ENCODE data around the gene TMEM235.
"Not testable (repeated sequence)": the region's sequence is repeated elsewhere in the genome, so short reads cannot be mapped to it uniquely, and the experiment has no call there.

The TMEM235 gene

DNA sequence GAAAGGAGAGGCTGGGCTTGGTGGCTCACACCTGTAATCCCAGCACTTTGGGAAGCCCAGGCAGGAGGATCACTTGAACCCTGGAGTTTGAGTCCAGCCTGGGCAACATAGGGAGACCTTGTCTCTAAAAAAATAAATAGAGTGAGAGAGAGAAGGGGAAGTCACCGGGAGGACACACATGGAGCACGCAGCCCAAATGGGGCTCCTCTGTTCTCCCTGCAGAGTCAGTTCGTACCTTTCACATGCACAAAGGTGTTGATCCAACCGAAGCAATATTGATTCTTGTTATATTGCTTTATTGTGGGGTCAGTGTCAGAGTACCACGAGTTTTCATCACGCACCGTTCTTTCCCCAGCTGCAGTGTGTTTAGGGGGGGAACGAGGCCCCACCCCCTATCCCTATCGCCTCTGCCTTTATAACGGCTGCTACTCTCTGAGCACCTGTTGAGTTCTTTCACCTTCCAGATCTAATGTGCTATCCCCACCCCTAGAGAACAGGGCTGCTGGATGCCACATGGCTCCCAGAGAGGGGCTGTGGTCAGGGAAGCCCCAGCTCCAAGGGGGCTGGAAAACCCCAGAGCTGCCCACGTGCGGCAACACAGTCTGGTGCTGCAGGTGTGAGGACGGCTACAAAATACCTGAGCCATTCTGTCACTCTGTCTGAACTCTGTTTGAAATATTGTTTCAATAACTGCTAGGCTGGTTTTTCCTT lies 1.0 kb upstream of the TMEM235 start:
- no peak overlapping the region for H3K9ac ChIP-seq (ENCODE audit: low read depth in 1 of 2, low read length in 2 of 2)

DNA sequence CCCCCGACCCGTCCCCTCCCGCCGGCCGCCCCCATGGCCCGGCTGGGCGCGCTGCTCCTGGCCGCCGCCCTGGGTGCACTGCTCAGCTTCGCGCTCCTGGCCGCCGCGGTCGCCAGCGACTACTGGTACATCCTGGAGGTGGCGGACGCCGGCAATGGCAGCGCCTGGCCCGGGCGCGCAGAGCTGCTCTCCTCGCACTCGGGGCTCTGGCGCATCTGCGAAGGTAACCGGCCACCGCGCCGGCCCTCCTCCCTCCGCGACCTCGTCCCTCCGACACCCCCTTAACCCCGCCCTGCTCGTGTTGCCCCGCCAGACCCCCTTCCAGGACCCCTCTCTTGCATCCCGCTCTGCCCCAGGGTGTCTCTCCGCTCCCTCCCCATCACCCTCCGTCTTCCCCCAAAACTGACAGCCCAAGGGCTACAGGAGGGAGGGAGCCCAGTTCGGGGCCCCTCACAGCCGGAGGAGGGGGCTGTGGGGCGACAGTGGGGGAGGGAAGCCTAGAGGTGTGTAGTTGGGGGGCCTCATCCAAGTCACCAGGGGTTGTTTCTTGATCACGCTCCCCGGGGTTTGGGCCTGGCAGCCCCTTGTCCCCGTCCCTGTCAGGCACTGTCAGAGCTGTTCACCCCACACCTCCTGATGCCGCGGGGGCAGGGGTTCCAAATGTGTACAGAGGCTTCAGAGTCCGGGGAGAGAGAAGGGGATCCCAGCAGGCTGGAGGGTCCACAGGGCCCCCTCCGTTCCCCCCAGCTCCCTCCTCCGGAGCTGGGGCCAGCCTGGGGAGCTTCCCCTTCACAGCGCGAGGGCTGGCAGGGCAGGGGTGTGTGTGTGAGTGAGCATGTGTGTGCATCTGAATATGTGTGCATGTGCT lies 794 bp downstream of the TMEM235 start:
- no peaks in the 10 kb centered on the region for H3K9me3 ChIP-seq (ENCODE audit: control insufficient read depth in 2 of 2, low read length in 2 of 2)
- no peaks in the 10 kb centered on the region for H3K36me3 ChIP-seq (ENCODE audit: control insufficient read depth in 2 of 2, insufficient read depth in 2 of 2, low read length in 2 of 2)
- H3K9ac ChIP-seq (ENCODE audit: low read depth in 1 of 2, low read length in 2 of 2): no peak overlapping the region
- no peak overlapping the region for H3K27ac ChIP-seq (ENCODE audit: low read depth in 2 of 2, low read length in 2 of 2)
- peaks cover 23 to 27% of the 10 kb centered on the region in 2 donors for H3K27me3 ChIP-seq (ENCODE audit: control insufficient read depth in 2 of 2, insufficient read depth in 2 of 2, low read length in 2 of 2)
- H3K4me1 ChIP-seq (ENCODE audit: control insufficient read depth in 2 of 2, insufficient read depth in 2 of 2, low read length in 2 of 2): no peaks in the 10 kb centered on the region
- H3K4me3 ChIP-seq (ENCODE audit: low read length in 2 of 2): no peak overlapping the region

More for the DNA sequence above, 1.0 kb upstream of the TMEM235 start:
- no peak overlapping the region for H3K27ac ChIP-seq (ENCODE audit: low read depth in 2 of 2, low read length in 2 of 2)
- no peaks in the 10 kb centered on the region for H3K9me3 ChIP-seq (ENCODE audit: control insufficient read depth in 2 of 2, low read length in 2 of 2)
- no peaks in the 10 kb centered on the region for H3K4me1 ChIP-seq (ENCODE audit: control insufficient read depth in 2 of 2, insufficient read depth in 2 of 2, low read length in 2 of 2)
- H3K4me3 ChIP-seq (ENCODE audit: low read length in 2 of 2): no peak overlapping the region
- no peaks in the 10 kb centered on the region for H3K36me3 ChIP-seq (ENCODE audit: control insufficient read depth in 2 of 2, insufficient read depth in 2 of 2, low read length in 2 of 2)
- H3K27me3 ChIP-seq (ENCODE audit: control insufficient read depth in 2 of 2, insufficient read depth in 2 of 2, low read length in 2 of 2): peaks cover 24 to 27% of the 10 kb centered on the region in 2 donors

DNA sequence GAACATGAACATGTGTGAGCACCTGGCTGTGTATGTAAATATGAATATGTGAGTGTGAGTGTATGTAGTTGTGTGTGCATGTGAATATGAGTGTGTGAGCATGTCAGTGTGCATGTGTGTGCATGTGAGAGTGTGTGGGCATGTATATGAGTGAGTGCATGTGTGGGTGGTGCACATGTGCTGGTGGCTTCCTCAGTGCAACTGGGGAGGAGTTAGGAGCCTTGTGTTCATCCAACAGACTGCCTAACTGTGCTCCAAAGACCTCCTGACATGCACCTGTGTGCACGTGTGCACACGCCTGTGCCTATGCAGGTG lies 1.4 kb downstream of the TMEM235 start:
- H3K9ac ChIP-seq (ENCODE audit: low read depth in 1 of 2, low read length in 2 of 2): no peak overlapping the region
- no peak overlapping the region for H3K27ac ChIP-seq (ENCODE audit: low read depth in 2 of 2, low read length in 2 of 2)
- H3K27me3 ChIP-seq (ENCODE audit: control insufficient read depth in 2 of 2, insufficient read depth in 2 of 2, low read length in 2 of 2): peaks cover 21 to 27% of the 10 kb centered on the region in 2 donors
- H3K4me3 ChIP-seq (ENCODE audit: low read length in 2 of 2): no peak overlapping the region
- H3K9me3 ChIP-seq (ENCODE audit: control insufficient read depth in 2 of 2, low read length in 2 of 2): no peaks in the 10 kb centered on the region
- no peaks in the 10 kb centered on the region for H3K4me1 ChIP-seq (ENCODE audit: control insufficient read depth in 2 of 2, insufficient read depth in 2 of 2, low read length in 2 of 2)
- no peaks in the 10 kb centered on the region for H3K36me3 ChIP-seq (ENCODE audit: control insufficient read depth in 2 of 2, insufficient read depth in 2 of 2, low read length in 2 of 2)

DNA sequence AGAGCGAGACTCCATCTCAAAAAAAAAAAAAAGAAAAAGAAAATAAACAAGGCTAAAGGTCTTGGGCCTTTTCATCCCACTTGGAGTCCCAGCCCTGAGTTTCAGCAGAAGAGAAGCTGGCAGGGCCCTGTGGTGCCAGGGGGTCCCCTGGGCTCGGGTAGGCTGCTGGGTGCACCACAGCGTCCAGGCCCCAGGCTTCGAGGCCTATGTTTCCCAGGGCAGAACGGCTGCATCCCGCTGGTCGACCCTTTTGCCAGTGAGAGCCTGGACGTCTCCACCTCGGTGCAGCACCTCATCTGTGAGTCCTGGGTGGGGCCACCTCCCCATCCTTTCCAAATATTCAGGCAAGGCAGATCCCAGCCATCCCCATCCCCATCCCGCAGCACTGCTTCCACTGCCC lies 2.2 kb downstream of the TMEM235 start:
- H3K4me3 ChIP-seq (ENCODE audit: low read length in 2 of 2): no peak overlapping the region
- no peaks in the 10 kb centered on the region for H3K36me3 ChIP-seq (ENCODE audit: control insufficient read depth in 2 of 2, insufficient read depth in 2 of 2, low read length in 2 of 2)
- no peak overlapping the region for H3K9ac ChIP-seq (ENCODE audit: low read depth in 1 of 2, low read length in 2 of 2)
- H3K27ac ChIP-seq (ENCODE audit: low read depth in 2 of 2, low read length in 2 of 2): no peak overlapping the region
- H3K9me3 ChIP-seq (ENCODE audit: control insufficient read depth in 2 of 2, low read length in 2 of 2): no peaks in the 10 kb centered on the region
- no peaks in the 10 kb centered on the region for H3K4me1 ChIP-seq (ENCODE audit: control insufficient read depth in 2 of 2, insufficient read depth in 2 of 2, low read length in 2 of 2)
- H3K27me3 ChIP-seq (ENCODE audit: control insufficient read depth in 2 of 2, insufficient read depth in 2 of 2, low read length in 2 of 2): peaks cover 21 to 23% of the 10 kb centered on the region in 2 donors

DNA sequence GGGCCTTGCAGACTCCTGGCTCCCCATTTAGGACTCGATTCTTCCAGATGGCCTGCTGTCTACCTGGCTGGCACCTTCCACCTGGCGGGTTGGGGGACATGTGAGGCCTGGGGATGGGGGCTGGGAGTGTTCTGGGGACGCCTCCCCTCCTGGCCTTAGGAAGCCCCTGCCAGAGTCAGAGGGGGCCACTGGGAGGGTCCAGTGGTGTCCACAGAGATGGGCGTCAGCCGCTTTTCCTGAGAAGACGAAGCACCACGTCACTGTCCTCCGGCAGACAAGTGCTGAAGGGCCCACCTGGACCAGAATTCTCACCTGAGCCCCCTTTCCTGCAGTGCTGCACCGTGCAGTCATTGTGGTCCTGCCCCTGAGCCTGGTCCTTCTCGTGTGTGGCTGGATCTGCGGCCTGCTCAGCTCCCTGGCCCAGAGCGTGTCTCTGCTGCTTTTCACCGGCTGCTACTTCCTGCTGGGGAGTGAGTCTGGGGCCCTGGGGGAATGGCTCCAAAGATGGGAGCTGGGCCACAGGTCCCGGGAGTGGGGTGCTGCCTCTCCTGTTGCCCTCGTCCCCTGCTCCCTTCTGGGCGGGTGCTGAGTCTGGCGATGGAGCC lies 2.9 kb downstream of the TMEM235 start:
- H3K27ac ChIP-seq (ENCODE audit: low read depth in 2 of 2, low read length in 2 of 2): no peak overlapping the region
- no peak overlapping the region for H3K9ac ChIP-seq (ENCODE audit: low read depth in 1 of 2, low read length in 2 of 2)
- H3K36me3 ChIP-seq (ENCODE audit: control insufficient read depth in 2 of 2, insufficient read depth in 2 of 2, low read length in 2 of 2): no peaks in the 10 kb centered on the region
- no peaks in the 10 kb centered on the region for H3K9me3 ChIP-seq (ENCODE audit: control insufficient read depth in 2 of 2, low read length in 2 of 2)
- no peak overlapping the region for H3K4me3 ChIP-seq (ENCODE audit: low read length in 2 of 2)
- no peaks in the 10 kb centered on the region for H3K4me1 ChIP-seq (ENCODE audit: control insufficient read depth in 2 of 2, insufficient read depth in 2 of 2, low read length in 2 of 2)
- H3K27me3 ChIP-seq (ENCODE audit: control insufficient read depth in 2 of 2, insufficient read depth in 2 of 2, low read length in 2 of 2): peaks cover 21 to 22% of the 10 kb centered on the region in 2 donors

DNA sequence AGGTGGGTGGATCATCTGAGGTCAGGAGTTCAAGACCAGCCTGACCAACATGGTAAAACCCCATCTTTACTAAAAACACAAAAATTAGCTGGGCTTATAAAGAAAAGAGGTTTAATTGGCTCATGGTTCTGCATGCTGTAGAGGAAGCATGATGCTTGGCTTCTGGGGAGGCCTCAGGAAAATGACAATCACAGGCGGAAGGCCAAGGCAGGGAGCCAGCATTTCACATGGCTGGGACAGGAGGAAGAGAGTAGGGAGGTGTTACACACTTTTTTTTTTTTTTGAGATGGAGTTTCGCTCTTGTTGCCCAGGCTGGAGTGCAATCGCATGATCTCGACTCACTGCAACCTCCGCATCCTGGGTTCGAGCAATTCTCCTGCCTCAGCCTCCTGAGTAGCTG lies 3.6 kb downstream of the TMEM235 start:
- not testable (repeated sequence) for H3K27ac ChIP-seq (ENCODE audit: low read depth in 2 of 2, low read length in 2 of 2); H3K36me3 ChIP-seq (ENCODE audit: control insufficient read depth in 2 of 2, insufficient read depth in 2 of 2, low read length in 2 of 2); H3K9me3 ChIP-seq (ENCODE audit: control insufficient read depth in 2 of 2, low read length in 2 of 2); H3K4me3 ChIP-seq (ENCODE audit: low read length in 2 of 2); H3K4me1 ChIP-seq (ENCODE audit: control insufficient read depth in 2 of 2, insufficient read depth in 2 of 2, low read length in 2 of 2); H3K9ac ChIP-seq (ENCODE audit: low read depth in 1 of 2, low read length in 2 of 2)
- peaks cover 20 to 21% of the 10 kb centered on the region in 2 donors for H3K27me3 ChIP-seq (ENCODE audit: control insufficient read depth in 2 of 2, insufficient read depth in 2 of 2, low read length in 2 of 2)

DNA sequence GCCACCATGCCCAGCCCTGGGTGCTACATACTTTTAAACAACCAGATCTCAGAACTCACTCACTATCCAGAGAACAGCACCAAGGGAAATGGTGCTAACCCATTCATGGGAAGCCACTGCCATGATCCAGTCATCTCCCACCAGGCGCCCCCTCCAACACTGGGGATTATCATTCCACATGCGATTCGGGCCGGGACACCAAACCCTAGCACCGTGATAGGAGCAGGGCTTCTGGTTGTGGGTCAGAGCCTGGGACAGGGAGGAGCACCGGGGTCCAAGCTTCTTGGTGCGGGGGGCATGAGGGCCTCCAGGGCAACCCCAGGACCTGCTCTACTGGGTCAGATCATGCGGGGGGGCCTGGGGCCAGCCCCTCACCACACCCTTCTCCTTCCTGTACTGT lies 4.5 kb downstream of the TMEM235 start:
- Histone ChIP-seq H3K4me1 (ENCODE audit: control insufficient read depth in 2 of 2, insufficient read depth in 2 of 2, low read length in 2 of 2) (no peaks in the 10 kb centered on the region), H3K9me3 (ENCODE audit: control insufficient read depth in 2 of 2, low read length in 2 of 2) (no peaks in the 10 kb centered on the region), H3K27ac (ENCODE audit: low read depth in 2 of 2, low read length in 2 of 2) (no peak overlapping the region), H3K27me3 (ENCODE audit: control insufficient read depth in 2 of 2, insufficient read depth in 2 of 2, low read length in 2 of 2) (peaks cover 14% of the 10 kb centered on the region in 2 donors), H3K4me3 (ENCODE audit: low read length in 2 of 2) (no peak overlapping the region), H3K9ac (ENCODE audit: low read depth in 1 of 2, low read length in 2 of 2) (no peak overlapping the region), H3K36me3 (ENCODE audit: control insufficient read depth in 2 of 2, insufficient read depth in 2 of 2, low read length in 2 of 2) (no peaks in the 10 kb centered on the region)

DNA sequence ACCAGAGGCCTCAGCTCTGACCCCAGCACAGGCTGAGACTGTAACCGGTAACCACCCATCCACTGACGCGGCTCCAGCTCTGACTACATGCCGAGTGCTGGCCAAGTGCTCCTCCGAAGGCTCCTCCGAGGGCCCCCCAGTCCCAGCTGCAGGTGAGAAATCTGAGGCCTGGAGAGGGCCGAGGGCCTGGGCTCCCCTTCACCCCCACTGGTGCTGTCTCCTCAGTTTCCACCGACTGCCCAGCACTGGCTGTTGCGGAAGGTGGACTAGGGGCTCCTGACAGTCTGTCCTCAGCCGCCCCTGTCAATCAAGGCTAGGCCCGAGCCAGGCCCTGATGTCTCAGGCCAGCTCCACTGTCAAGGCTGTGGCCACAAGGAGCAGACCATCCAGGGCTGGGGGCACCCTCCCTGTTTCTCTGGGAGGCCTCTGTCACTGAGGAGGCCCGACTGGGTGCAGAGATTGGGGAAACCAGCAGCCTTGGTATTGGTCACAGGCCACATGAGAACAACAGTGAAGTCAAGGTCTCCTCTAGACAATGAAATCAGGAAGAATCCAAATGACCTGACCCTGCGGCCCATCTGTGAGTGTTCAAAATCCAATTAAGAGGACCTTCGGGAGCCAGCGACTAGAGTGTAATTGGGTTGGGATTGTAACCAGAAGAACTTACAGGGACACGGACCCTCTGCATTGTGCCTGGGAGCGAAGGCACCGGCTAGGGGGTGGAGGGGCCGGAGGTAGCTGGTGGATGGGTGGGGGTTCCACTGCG lies 5.1 kb downstream of the TMEM235 start:
- no peaks in the 10 kb centered on the region for H3K9me3 ChIP-seq (ENCODE audit: control insufficient read depth in 2 of 2, low read length in 2 of 2)
- no peak overlapping the region for H3K4me3 ChIP-seq (ENCODE audit: low read length in 2 of 2)
- no peak overlapping the region for H3K9ac ChIP-seq (ENCODE audit: low read depth in 1 of 2, low read length in 2 of 2)
- peaks cover 8 to 9% of the 10 kb centered on the region in 2 donors for H3K27me3 ChIP-seq (ENCODE audit: control insufficient read depth in 2 of 2, insufficient read depth in 2 of 2, low read length in 2 of 2)
- H3K36me3 ChIP-seq (ENCODE audit: control insufficient read depth in 2 of 2, insufficient read depth in 2 of 2, low read length in 2 of 2): no peaks in the 10 kb centered on the region
- H3K4me1 ChIP-seq (ENCODE audit: control insufficient read depth in 2 of 2, insufficient read depth in 2 of 2, low read length in 2 of 2): no peaks in the 10 kb centered on the region
- no peak overlapping the region for H3K27ac ChIP-seq (ENCODE audit: low read depth in 2 of 2, low read length in 2 of 2)

DNA sequence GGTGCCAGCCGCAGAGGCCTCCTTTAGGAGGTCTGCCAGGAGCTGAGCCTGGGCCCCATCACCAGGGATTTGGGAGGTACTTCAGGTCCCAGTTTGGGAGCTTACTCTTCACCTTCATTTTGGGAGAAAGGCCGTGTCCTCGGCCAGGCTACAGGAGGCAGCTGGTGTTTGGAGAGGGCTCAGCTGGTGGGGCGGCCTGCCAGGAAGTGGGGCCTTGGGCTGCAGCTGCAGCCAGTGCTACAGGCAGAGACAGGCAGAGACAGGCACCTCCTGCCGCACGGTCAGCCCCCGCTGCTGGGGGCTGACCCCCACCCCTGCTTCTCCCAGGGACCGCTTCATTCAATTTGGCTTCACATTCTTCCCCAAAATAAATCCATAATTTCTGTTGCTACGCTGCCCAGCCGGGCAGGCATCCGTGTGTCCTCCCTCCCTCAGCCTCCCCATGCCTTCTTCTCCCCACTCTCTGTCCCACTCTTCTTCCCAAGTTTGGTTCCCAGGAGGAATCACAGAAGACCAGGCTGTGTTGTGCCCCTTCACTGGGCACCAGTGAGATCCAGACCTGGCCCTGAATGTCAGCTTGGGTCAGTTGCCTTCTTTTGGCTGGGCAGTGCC lies 6.1 kb downstream of the TMEM235 start:
- Histone ChIP-seq H3K27ac (ENCODE audit: low read depth in 2 of 2, low read length in 2 of 2) (no peak overlapping the region), H3K27me3 (ENCODE audit: control insufficient read depth in 2 of 2, insufficient read depth in 2 of 2, low read length in 2 of 2) (peaks cover 6% of the 10 kb centered on the region in 2 donors), H3K4me1 (ENCODE audit: control insufficient read depth in 2 of 2, insufficient read depth in 2 of 2, low read length in 2 of 2) (no peaks in the 10 kb centered on the region), H3K9me3 (ENCODE audit: control insufficient read depth in 2 of 2, low read length in 2 of 2) (no peaks in the 10 kb centered on the region), H3K9ac (ENCODE audit: low read depth in 1 of 2, low read length in 2 of 2) (no peak overlapping the region), H3K4me3 (ENCODE audit: low read length in 2 of 2) (no peak overlapping the region), H3K36me3 (ENCODE audit: control insufficient read depth in 2 of 2, insufficient read depth in 2 of 2, low read length in 2 of 2) (no peaks in the 10 kb centered on the region)
